HEK293T (cell line): ENCODE data around the gene MACC1.

Experiments
- CTCF ChIA-PET: fragments of 350-600 bp; formaldehyde crosslinking; extraction: SDS; loops from one replicate; lab custom pipeline; 2021; ENCODE audit warnings: antibody characterized with exemption, inconsistent platforms; lab: Yijun Ruan, JAX
- POLR2A ChIA-PET: fragments of 350-600 bp; formaldehyde crosslinking; extraction: SDS; loops from one replicate; lab custom pipeline; 2020; ENCODE audit warnings: antibody characterized with exemption, inconsistent platforms; lab: Yijun Ruan, JAX
- DNase-seq: peaks from one replicate; pipeline ENCODE4 v3.0.0; 2012; ENCODE audit warnings: mixed read lengths; ENCODE audit errors: extremely low spot score
- ARNT ChIP-seq: fragments of 450-650 bp; IDR thresholded peaks from 2 replicates; pipeline ENCODE4 v1.6.1; 2017; ENCODE audit warnings: mild to moderate bottlenecking
- BHLHE40 ChIP-seq: fragments of 450-650 bp; IDR thresholded peaks from 2 replicates; pipeline ENCODE4 v1.6.1; 2016; ENCODE audit warnings: mild to moderate bottlenecking, moderate library complexity, borderline replicate concordance
- CTBP1 ChIP-seq: fragments of 450-650 bp; IDR thresholded peaks from 2 replicates; pipeline ENCODE4 v1.6.1; 2016; ENCODE audit warnings: borderline replicate concordance
- ELF4 ChIP-seq: fragments of 450-650 bp; IDR thresholded peaks from 2 replicates; pipeline ENCODE4 v1.6.1; 2017; ENCODE audit warnings: antibody characterized with exemption
- FOXA1 ChIP-seq: fragments of 450-650 bp; IDR thresholded peaks from 2 replicates; pipeline ENCODE4 v1.6.1; 2016; ENCODE audit warnings: mild to moderate bottlenecking
- FOXK2 ChIP-seq: fragments of 450-650 bp; IDR thresholded peaks from 2 replicates; pipeline ENCODE4 v1.6.1; 2016; ENCODE audit warnings: mild to moderate bottlenecking
- FOXM1 ChIP-seq: fragments of 450-650 bp; IDR thresholded peaks from 2 replicates; pipeline ENCODE4 v1.6.1; 2017; ENCODE audit warnings: mild to moderate bottlenecking, borderline replicate concordance
- HDGF ChIP-seq: fragments of 450-650 bp; IDR thresholded peaks from 2 replicates; pipeline ENCODE4 v1.6.1; 2017; ENCODE audit warnings: antibody characterized with exemption, borderline replicate concordance
- L3MBTL2 ChIP-seq: fragments of 450-650 bp; conservative IDR thresholded peaks from 2 replicates; pipeline ENCODE4 v1.6.1; 2016; ENCODE audit warnings: mild to moderate bottlenecking
- LEF1 ChIP-seq: fragments of 450-650 bp; IDR thresholded peaks from 2 replicates; pipeline ENCODE4 v1.6.1; 2017; ENCODE audit warnings: mild to moderate bottlenecking, borderline replicate concordance
- NFRKB ChIP-seq: fragments of 450-650 bp; IDR thresholded peaks from 2 replicates; pipeline ENCODE4 v1.6.1; 2016; ENCODE audit warnings: mild to moderate bottlenecking, moderate library complexity
- SP1 ChIP-seq: fragments of 450-650 bp; IDR thresholded peaks from 2 replicates; pipeline ENCODE4 v1.6.1; 2017
- SUZ12 ChIP-seq: fragments of 450-650 bp; IDR thresholded peaks from 2 replicates; pipeline ENCODE4 v1.6.1; 2016; ENCODE audit warnings: mild to moderate bottlenecking
- TARDBP ChIP-seq: fragments of 450-650 bp; IDR thresholded peaks from 2 replicates; pipeline ENCODE4 v1.6.1; 2016
- ZNF384 ChIP-seq: fragments of 450-650 bp; IDR thresholded peaks from 2 replicates; pipeline ENCODE4 v1.6.1; 2016
- TF ChIP-seq, protein P1 (sequence below): fragments of 450-650 bp; IDR thresholded peaks from 2 replicates; pipeline ENCODE4 v1.6.1; 2016

Gene MACC1

GRCh38 chr7:20095436-20095835, 121.7 kb downstream of the MACC1 start:
- CTCF ChIA-PET = no interaction called here

DNA sequence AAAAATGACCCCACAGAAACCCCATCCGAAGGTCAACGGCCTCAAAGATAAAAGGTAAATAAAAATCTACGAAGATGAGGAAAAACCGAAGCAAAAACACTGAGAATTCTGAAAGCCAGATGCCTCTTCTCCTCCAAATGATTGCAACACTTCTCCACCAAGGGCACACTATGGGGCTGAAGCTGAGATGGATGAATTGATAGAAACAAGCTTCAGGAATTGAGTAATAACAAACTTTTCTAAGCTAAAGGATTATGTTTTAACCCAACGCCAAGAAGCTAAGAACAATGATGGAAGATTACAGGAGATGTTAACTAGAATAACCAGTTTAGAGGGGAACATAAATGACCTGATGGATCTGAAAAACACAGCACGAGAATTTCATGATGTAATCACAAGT, 127.8 kb downstream of the MACC1 start:
- no peak for DNase-seq
- CTCF ChIA-PET = no interaction called here
- no peak for TF ChIP-seq FOXK2
- TF ChIP-seq ELF4 = no peak
- POLR2A ChIA-PET = no interaction called here

More at GRCh38 chr7:20095436-20095835, 121.7 kb downstream of the MACC1 start:
- TF ChIP-seq ELF4 = no peak
- no peak for TF ChIP-seq TARDBP
- TF ChIP-seq SUZ12 = no peak
- no peak for TF ChIP-seq ZNF384
- no peak for TF ChIP-seq NFRKB
- no peak for TF ChIP-seq CTBP1
- no peak for TF ChIP-seq LEF1
- TF ChIP-seq SP1 = no peak
- no peak for TF ChIP-seq ARNT
- TF ChIP-seq, protein P1, sequence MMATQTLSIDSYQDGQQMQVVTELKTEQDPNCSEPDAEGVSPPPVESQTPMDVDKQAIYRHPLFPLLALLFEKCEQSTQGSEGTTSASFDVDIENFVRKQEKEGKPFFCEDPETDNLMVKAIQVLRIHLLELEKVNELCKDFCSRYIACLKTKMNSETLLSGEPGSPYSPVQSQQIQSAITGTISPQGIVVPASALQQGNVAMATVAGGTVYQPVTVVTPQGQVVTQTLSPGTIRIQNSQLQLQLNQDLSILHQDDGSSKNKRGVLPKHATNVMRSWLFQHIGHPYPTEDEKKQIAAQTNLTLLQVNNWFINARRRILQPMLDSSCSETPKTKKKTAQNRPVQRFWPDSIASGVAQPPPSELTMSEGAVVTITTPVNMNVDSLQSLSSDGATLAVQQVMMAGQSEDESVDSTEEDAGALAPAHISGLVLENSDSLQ = no peak
- TF ChIP-seq FOXK2 = no peak
- no peak for TF ChIP-seq FOXM1
- TF ChIP-seq L3MBTL2 = no peak
- TF ChIP-seq FOXA1 = no peak
- no peak for TF ChIP-seq HDGF
- no peak for TF ChIP-seq BHLHE40
- DNase-seq = no peak
- POLR2A ChIA-PET = no interaction called here

- POLR2A ChIA-PET = no interaction called here
Observed at GRCh38 chr7:20085086-20085485, 132.1 kb downstream of the MACC1 start.

More at GRCh38 chr7:20085086-20085485, 132.1 kb downstream of the MACC1 start:
- TF ChIP-seq ZNF384 (no peak), TARDBP (no peak), BHLHE40 (no peak), L3MBTL2 (no peak), ARNT (no peak), FOXM1 (no peak), SP1 (no peak), CTBP1 (no peak), FOXK2 (no peak), LEF1 (no peak), HDGF (no peak), ELF4 (no peak), NFRKB (no peak)
- TF ChIP-seq, protein P1 = no peak
- no peak for DNase-seq
- CTCF ChIA-PET = no interaction called here
